ENCODE measurements around the gene SPTLC3.

The SPTLC3 gene

GRCh38 chr20:12984863-12985262 is 23.9 kb upstream of the SPTLC3 start:
- DNase-seq (ENCODE audit: low read depth in 2 of 2): no peak

GRCh38 chr20:12987261-12987660 is 21.5 kb upstream of the SPTLC3 start:
- DNase-seq (ENCODE audit: low read depth in 2 of 2): no peak

- no peak for DNase-seq (ENCODE audit: low read depth in 2 of 2)
Measured at GRCh38 chr20:12989586-12990115, 19.1 kb upstream of the SPTLC3 start.

- no peak for DNase-seq (ENCODE audit: low read depth in 2 of 2)
Measured at GRCh38 chr20:12997128-12997655, 11.6 kb upstream of the SPTLC3 start.

- DNase-seq (ENCODE audit: low read depth in 2 of 2): no peak
Measured at GRCh38 chr20:12998046-12998445, 10.7 kb upstream of the SPTLC3 start.

- DNase-seq (ENCODE audit: low read depth in 2 of 2): no peak
Measured at GRCh38 chr20:12999201-12999600, 9.6 kb upstream of the SPTLC3 start.

- no peak for DNase-seq (ENCODE audit: low read depth in 2 of 2)
Measured at GRCh38 chr20:13002251-13002650, 6.5 kb upstream of the SPTLC3 start.

GRCh38 chr20:13006825-13007224 is 1.9 kb upstream of the SPTLC3 start:
- no peak for DNase-seq (ENCODE audit: low read depth in 2 of 2)

- no peak for DNase-seq (ENCODE audit: low read depth in 2 of 2)
Measured at GRCh38 chr20:13007596-13007995, 1.2 kb upstream of the SPTLC3 start.

GRCh38 chr20:13009682-13010406 is 1.1 kb downstream of the SPTLC3 start:
- DNase-seq (ENCODE audit: low read depth in 2 of 2): no peak

- no peak for DNase-seq (ENCODE audit: low read depth in 2 of 2)
Measured at GRCh38 chr20:13012886-13013285, 4.1 kb downstream of the SPTLC3 start.

- DNase-seq (ENCODE audit: low read depth in 2 of 2): no peak
Measured at GRCh38 chr20:13013411-13013810, 4.6 kb downstream of the SPTLC3 start.

- DNase-seq (ENCODE audit: low read depth in 2 of 2): no peak
Measured at GRCh38 chr20:13017235-13017634, 8.5 kb downstream of the SPTLC3 start.

GRCh38 chr20:13017883-13018535 is 9.2 kb downstream of the SPTLC3 start:
- DNase-seq (ENCODE audit: low read depth in 2 of 2): no peak

- no peak for DNase-seq (ENCODE audit: low read depth in 2 of 2)
Measured at GRCh38 chr20:13021205-13021970, 12.6 kb downstream of the SPTLC3 start.

GRCh38 chr20:13022401-13023155 is 13.8 kb downstream of the SPTLC3 start:
- no peak for DNase-seq (ENCODE audit: low read depth in 2 of 2)

- no peak for DNase-seq (ENCODE audit: low read depth in 2 of 2)
Measured at GRCh38 chr20:13024596-13024995, 15.8 kb downstream of the SPTLC3 start.

GRCh38 chr20:13025181-13025580 is 16.4 kb downstream of the SPTLC3 start:
- DNase-seq (ENCODE audit: low read depth in 2 of 2): no peak

- DNase-seq (ENCODE audit: low read depth in 2 of 2): no peak
Measured at GRCh38 chr20:13028001-13028400, 19.2 kb downstream of the SPTLC3 start.

GRCh38 chr20:13028673-13029072 is 19.9 kb downstream of the SPTLC3 start:
- DNase-seq (ENCODE audit: low read depth in 2 of 2): no peak

- DNase-seq (ENCODE audit: low read depth in 2 of 2): no peak
Measured at GRCh38 chr20:13029687-13030375, 21.1 kb downstream of the SPTLC3 start.
